ENCODE data around the gene EPM2AIP1. TPM values are rescaled to one million over a fixed set of nuclear protein-coding genes. Genes with fewer than 3 reads are reported as not detected.

Gene EPM2AIP1
- total RNA-seq, 2 donors from 2014 or later, result 15.7 to 19.5 TPM

DNA sequence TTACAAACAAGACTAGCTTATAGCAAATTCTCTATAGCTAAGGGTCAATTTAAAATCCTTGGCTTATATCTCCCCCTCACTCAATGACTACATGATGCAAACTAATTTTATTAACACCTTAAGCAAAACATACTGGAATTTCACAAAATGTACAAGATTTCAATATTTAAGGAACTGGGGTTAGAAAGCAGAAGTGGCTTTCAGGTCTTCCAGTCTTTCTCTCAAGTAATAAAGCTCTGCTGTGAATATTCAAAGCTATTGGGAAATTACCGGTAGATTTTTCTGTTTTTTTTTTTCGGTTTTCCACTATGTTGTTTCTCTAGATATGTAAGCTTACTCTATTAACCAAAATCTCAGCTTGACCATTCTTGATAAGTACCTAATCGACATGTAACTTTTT lies 3.9 kb downstream of the EPM2AIP1 start:
- no peaks in the 10 kb centered on the region for H3K27me3 ChIP-seq (ENCODE audit: control insufficient read depth, insufficient read depth, low read length, poor library complexity, severe bottlenecking)
- TF ChIP-seq, protein P1, sequence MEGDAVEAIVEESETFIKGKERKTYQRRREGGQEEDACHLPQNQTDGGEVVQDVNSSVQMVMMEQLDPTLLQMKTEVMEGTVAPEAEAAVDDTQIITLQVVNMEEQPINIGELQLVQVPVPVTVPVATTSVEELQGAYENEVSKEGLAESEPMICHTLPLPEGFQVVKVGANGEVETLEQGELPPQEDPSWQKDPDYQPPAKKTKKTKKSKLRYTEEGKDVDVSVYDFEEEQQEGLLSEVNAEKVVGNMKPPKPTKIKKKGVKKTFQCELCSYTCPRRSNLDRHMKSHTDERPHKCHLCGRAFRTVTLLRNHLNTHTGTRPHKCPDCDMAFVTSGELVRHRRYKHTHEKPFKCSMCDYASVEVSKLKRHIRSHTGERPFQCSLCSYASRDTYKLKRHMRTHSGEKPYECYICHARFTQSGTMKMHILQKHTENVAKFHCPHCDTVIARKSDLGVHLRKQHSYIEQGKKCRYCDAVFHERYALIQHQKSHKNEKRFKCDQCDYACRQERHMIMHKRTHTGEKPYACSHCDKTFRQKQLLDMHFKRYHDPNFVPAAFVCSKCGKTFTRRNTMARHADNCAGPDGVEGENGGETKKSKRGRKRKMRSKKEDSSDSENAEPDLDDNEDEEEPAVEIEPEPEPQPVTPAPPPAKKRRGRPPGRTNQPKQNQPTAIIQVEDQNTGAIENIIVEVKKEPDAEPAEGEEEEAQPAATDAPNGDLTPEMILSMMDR (conservative IDR thresholded peaks at IDR 0.05), result no peak
- no peak overlapping the region for H3K27ac ChIP-seq (ENCODE audit: low read depth, low read length)
- Mint-ChIP-seq H3K4me1 (peaks cover 16% of the 10 kb centered on the region), H3K4me3 (no peak overlapping the region), H3K36me3 (ENCODE audit: low read depth) (peaks cover 33% of the 10 kb centered on the region), H3K27me3 (ENCODE audit: insufficient read depth) (no peaks in the 10 kb centered on the region), H3K27ac (no peak overlapping the region), H3K9me3 (no peaks in the 10 kb centered on the region)
- H3K4me3 ChIP-seq (ENCODE audit: low read length), result peak overlapping the region; percentile 88
- no peaks in the 10 kb centered on the region for H3K9me3 ChIP-seq (ENCODE audit: control insufficient read depth, low read length)
- peaks cover 70% of the 10 kb centered on the region for H3K36me3 ChIP-seq (ENCODE audit: control insufficient read depth, insufficient read depth, low read length)
- peaks cover 8% of the 10 kb centered on the region for H3K4me1 ChIP-seq (ENCODE audit: control insufficient read depth, insufficient read depth, low read length)
- WGBS, 2 experiments (ENCODE audit: insufficient coverage in 1 of 2, insufficient read length in 1 of 2), result 80 to 100% methylated on average over 2 to 3 of the region's 3 CpGs
- DNase-seq, result no peak
- H3K9ac ChIP-seq (ENCODE audit: extremely low read depth, low read length, poor library complexity, severe bottlenecking), result no peak overlapping the region

DNA sequence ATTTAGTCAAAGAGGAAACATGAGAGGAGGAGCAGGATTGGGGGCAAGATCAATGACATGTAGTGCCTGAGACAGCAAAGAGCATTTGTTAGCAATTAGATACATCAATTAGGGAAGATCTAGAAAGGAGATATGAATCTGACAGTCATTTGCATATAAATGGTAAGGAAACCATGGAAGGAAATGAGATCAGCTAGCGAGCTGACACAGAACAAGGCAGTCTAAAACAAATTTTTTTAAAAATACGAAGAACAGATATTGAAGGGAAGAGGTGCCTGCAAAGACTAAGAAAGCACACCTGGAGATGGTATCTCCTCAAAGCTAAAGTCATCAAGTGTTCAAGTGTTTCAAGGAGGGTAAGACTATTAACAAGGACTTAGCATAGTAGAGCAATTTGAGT lies 4.6 kb downstream of the EPM2AIP1 start:
- Histone ChIP-seq H3K9ac (ENCODE audit: extremely low read depth, low read length, poor library complexity, severe bottlenecking) (no peak overlapping the region), H3K27ac (ENCODE audit: low read depth, low read length) (no peak overlapping the region), H3K4me1 (ENCODE audit: control insufficient read depth, insufficient read depth, low read length) (peaks cover 8% of the 10 kb centered on the region), H3K27me3 (ENCODE audit: control insufficient read depth, insufficient read depth, low read length, poor library complexity, severe bottlenecking) (no peaks in the 10 kb centered on the region), H3K4me3 (ENCODE audit: low read length) (peak overlapping the region; percentile 88), H3K36me3 (ENCODE audit: control insufficient read depth, insufficient read depth, low read length) (peaks cover 76% of the 10 kb centered on the region), H3K9me3 (ENCODE audit: control insufficient read depth, low read length) (no peaks in the 10 kb centered on the region)
- Mint-ChIP-seq H3K4me1 (peaks cover 16% of the 10 kb centered on the region), H3K4me3 (no peak overlapping the region), H3K27me3 (ENCODE audit: insufficient read depth) (no peaks in the 10 kb centered on the region), H3K27ac (no peak overlapping the region), H3K36me3 (ENCODE audit: low read depth) (peaks cover 39% of the 10 kb centered on the region), H3K9me3 (no peaks in the 10 kb centered on the region)
- no peak for DNase-seq
- 88 to 92% methylated on average over 2 of the region's 2 CpGs for WGBS, 2 experiments (ENCODE audit: insufficient coverage in 1 of 2, insufficient read length in 1 of 2)
- TF ChIP-seq, protein P1 (conservative IDR thresholded peaks at IDR 0.05), result no peak

DNA sequence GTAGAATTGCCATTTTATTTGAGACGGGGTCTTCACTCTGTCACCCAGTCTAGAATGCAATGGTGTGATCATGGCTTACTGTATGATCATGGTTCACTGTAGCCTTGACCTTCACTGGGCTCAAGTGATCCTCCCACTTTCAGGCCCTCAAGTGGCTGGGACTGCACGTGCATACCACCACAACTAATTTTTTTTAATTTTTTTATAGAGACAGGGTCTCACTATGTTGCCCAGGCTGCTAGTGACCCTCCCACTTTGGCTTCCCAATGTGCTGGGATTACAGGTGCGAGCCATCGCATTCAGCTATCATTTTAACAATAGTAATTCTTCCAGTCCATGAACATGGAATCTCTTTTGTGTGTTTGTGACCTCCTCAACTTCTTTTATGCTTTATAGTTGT lies 11.9 kb downstream of the EPM2AIP1 start:
- peaks cover 34% of the 10 kb centered on the region for H3K36me3 ChIP-seq (ENCODE audit: control insufficient read depth, insufficient read depth, low read length)
- H3K9me3 Mint-ChIP-seq, result peaks cover 36% of the 10 kb centered on the region
- peaks cover 3% of the 10 kb centered on the region for H3K27me3 Mint-ChIP-seq (ENCODE audit: insufficient read depth)
- WGBS, 2 experiments (ENCODE audit: insufficient coverage in 1 of 2, insufficient read length in 1 of 2), result 93 to 94% methylated on average over 3 to 4 of the region's 4 CpGs
- no peak overlapping the region for H3K9ac ChIP-seq (ENCODE audit: extremely low read depth, low read length, poor library complexity, severe bottlenecking)
- no peak overlapping the region for H3K27ac Mint-ChIP-seq
- no peak overlapping the region for H3K4me3 Mint-ChIP-seq
- H3K36me3 Mint-ChIP-seq (ENCODE audit: low read depth), result peaks cover 46% of the 10 kb centered on the region
- peaks cover 28% of the 10 kb centered on the region for H3K9me3 ChIP-seq (ENCODE audit: control insufficient read depth, low read length)
- H3K4me1 ChIP-seq (ENCODE audit: control insufficient read depth, insufficient read depth, low read length), result no peaks in the 10 kb centered on the region
- DNase-seq, result no peak
- no peak overlapping the region for H3K4me3 ChIP-seq (ENCODE audit: low read length)
- H3K27ac ChIP-seq (ENCODE audit: low read depth, low read length), result no peak overlapping the region
- TF ChIP-seq, protein P1 (conservative IDR thresholded peaks at IDR 0.05), result no peak
- H3K27me3 ChIP-seq (ENCODE audit: control insufficient read depth, insufficient read depth, low read length, poor library complexity, severe bottlenecking), result no peaks in the 10 kb centered on the region
- no peaks in the 10 kb centered on the region for H3K4me1 Mint-ChIP-seq
